T-helper 2 cell treated with Interferon-gamma antibody and Interleukin-4, amounts not matched to agents 100 ng/mL and 5 ng/mL, for 36 hours (primary cell): ENCODE results near the gene FGD6. TPM values are rescaled to one million over a fixed set of nuclear protein-coding genes. Genes with fewer than 3 reads are reported as not detected.
"Not testable (repeated sequence)": the region's sequence is repeated elsewhere in the genome, so short reads cannot be mapped to it uniquely, and the experiment has no call there.

ENCODE experiments used
- intact Hi-C: fragments of 100-400 bp; cut with micrococcal nuclease; formaldehyde crosslinking; loops from one replicate; pipeline ENCODE4 v1.15.1; 2023
- total RNA-seq: library from RNA; stranded (reverse); gene quantifications from 2 replicates; pipeline ENCODE4 v1.2.3, GENCODE V29; 2022

Gene FGD6
- total RNA-seq, 1 donor from 2014 or later: 0.70 TPM

DNA sequence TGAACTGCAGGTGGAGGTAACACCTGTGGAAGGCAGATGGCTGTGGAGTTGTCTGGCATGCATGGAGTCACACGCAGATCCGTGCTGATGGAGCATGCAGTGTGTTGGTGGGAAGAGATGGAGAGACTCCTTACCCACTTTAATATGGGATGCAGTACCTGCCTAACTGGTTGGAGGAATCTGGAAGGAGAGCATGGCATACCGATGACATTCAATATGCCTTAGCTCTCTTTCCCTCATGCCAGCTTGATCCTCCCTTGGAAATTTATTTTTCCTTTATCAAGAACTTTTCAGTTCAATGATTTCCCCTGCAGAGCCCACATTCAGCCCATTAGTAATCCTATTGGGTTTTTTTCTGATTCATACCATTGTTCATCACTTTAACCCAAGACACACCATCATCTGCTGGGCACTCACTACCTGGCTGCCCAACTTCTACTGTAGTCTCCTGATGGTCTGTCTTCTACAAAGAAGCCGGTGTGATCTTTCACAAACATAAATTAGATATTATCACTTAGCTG is 117.9 kb downstream of the FGD6 start:
- intact Hi-C loops: no loop called here

- intact Hi-C loops: no loop called here
These were observed 120.4 kb downstream of the FGD6 start for GRCh38 chr12:95096852-95097251.

DNA sequence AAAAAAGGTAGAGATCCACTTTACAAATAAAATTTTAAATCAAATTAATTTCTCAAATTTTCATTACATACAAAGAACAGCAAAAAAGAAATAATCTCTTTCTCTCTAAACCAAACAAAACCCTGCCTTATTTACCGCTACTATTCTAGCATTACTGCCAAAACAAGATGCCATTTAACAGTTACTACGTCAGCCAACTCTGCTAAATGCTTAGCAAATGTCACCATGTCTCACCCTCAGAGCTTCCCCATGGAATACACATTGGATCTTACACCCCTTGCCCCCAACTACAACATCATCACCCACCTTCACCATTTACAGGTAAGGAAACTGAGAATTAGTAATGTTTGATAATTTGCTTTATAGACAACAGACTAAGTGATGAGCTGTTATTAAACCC is 120.9 kb downstream of the FGD6 start:
- intact Hi-C loops: no loop called here

- intact Hi-C loops: not testable (repeated sequence)
These were observed 121.4 kb downstream of the FGD6 start for GRCh38 chr12:95095866-95096265.

DNA sequence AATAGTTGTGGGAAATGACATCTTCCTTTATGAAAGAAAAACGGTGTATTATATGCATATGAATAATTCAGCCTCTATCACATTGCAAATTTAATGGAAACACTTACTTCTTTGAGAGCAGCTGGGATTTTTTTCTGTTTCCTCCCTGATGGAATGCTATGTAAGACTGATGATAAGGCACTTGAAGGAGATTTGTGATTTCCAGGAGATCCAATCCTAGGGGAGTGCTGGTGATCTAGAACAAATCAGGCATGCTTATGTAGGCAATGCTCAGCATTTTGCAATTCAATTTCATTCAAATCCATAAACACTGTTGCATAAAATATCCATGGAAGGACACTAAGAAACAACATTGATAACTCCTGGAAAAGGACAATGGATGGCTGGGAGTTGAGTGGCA is 127.8 kb downstream of the FGD6 start:
- intact Hi-C loops: no loop called here

DNA sequence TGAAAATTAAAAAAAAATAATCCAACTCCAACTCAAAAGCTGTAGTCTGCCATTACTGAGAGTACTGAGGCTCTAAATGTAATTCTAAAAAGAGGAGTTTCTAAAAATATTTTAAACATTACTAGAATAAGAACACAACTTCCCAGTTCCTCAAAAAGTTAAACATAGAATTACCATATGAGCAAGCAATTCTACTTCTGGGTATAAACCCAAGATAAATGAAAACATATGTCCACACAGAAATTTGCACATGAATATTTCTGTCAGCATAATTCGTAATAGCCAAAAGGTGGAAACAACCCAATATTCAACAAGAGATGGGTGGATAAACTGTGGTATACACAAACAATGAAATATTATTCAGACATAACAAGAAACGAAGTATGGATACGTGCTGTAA is 128.9 kb downstream of the FGD6 start:
- intact Hi-C loops: no loop called here

DNA sequence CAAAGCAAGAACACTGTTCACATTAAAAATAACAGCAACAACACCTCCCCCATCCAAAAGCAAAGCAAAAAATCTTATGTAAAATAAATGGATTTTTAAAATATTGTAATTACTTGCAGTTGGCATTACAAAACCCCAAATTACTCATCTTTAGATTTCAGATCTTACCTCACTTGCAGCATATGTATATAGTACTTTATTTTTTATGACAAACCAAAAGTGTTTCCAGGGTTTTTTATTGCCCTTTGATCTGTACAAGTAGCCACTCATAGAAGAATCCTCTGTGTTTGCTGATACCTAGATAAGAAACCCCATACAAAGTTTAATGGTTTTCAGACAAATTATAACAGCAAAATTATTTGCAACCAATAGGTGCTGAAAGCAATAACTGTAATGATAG is 131.7 kb downstream of the FGD6 start:
- intact Hi-C loops: no loop called here

GRCh38 chr12:95083938-95084337 is 133.3 kb downstream of the FGD6 start:
- intact Hi-C loops: no loop called here

- intact Hi-C loops: no loop called here
These were observed 133.8 kb downstream of the FGD6 start for GRCh38 chr12:95083471-95083870.

- intact Hi-C loops: no loop called here
These were observed 139.9 kb downstream of the FGD6 start for GRCh38 chr12:95077341-95077740.

DNA sequence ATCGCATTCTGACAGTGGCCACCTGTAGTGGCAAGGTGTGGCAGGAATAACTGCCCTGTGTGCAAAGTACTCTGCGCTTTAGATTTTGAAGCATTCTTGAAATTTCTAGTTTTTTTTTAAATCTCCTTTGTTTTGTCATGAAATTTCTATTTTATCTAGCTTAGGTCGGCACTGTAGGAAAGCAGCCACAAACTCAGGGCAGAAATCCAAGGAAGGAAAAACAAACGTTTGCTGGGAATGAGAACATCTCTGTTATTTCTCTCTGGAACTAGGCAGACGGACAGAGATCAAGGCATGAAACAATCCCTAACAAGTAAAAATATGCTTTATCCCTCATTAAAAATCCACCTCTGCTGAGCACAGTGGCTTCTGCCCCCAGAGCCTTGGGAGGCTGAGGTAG is 142.5 kb downstream of the FGD6 start:
- intact Hi-C loops: loop anchor here (5.0 kb wide), 2 partner anchors 927 to 1397 kb away; partner anchors contain the start of genes CRADD and PLXNC1

DNA sequence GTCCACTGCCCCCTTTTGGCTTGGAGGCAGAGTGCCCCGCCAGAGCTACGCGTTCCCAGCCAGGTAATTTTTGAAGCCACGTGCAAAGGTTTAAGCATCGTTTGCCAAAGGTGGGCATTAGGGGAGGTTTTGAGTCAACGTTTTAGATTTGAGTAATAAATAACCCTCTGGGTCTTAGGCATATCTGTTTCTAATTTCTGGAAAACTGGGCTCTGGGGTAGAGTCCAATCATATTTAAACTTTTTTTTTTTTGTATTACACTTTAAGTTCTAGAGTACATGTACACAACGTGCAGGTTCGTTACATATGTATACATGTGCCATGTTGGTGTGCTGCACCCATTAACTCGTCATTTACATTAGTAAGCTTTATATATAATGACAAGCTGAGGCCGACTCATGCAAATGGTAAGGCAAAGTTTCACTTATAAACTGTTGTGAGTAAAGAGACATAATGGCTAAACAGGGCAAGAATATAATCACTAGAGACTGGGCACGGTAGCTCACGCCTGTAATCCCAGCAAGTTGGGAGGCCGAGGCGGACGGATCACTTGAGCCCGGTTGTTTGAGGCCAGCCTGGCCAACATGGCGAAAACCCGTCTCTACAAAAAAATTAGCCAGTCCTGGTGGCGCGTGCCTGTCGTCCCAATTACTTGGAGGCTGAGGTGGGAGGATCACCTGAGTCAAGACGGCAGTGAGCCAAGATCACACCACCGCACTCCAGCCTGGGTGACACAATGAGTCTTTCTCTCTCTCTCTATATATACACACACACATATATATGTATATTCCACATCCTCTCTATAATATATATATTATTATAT is 143.4 kb downstream of the FGD6 start:
- intact Hi-C loops: loop anchor here (1.0 to 5.0 kb wide), 7 partner anchors 29 to 1397 kb away; partner anchors contain the start of genes CRADD, FGD6, METAP2 and NDUFA12

- intact Hi-C loops: loop anchor here (1.0 to 5.0 kb wide), 7 partner anchors 30 to 1396 kb away; partner anchors contain the start of genes CRADD, FGD6, METAP2 and NDUFA12
These were observed 144.2 kb downstream of the FGD6 start, which contains the start of gene NR2C1 for GRCh38 chr12:95072900-95073697. Gene NR2C1 (minus strand): TSS chr12:95073618. CDS start chr12:95067384, 6,234 bp downstream.

DNA sequence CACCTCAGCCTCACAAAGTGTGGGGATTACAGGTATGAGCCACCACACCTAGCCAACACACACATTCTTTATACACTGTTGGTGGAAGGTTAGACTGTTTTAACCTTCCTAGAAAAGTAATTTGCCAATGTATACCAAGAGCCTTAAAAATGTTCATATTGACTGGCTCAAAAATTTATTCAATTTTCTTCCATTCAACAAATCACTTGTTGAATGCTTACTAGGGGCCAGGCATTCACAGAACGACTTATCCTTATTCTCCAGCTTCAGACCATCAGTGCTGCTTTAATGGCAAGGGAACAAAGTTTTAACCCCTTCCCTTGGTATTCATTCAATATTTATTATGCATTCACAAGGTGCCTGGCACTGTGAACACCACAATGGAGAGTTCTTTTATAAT is 146.9 kb downstream of the FGD6 start:
- intact Hi-C loops: loop anchor here (5.0 kb wide), 2 partner anchors 923 to 1393 kb away; partner anchors contain the start of genes CRADD and PLXNC1

DNA sequence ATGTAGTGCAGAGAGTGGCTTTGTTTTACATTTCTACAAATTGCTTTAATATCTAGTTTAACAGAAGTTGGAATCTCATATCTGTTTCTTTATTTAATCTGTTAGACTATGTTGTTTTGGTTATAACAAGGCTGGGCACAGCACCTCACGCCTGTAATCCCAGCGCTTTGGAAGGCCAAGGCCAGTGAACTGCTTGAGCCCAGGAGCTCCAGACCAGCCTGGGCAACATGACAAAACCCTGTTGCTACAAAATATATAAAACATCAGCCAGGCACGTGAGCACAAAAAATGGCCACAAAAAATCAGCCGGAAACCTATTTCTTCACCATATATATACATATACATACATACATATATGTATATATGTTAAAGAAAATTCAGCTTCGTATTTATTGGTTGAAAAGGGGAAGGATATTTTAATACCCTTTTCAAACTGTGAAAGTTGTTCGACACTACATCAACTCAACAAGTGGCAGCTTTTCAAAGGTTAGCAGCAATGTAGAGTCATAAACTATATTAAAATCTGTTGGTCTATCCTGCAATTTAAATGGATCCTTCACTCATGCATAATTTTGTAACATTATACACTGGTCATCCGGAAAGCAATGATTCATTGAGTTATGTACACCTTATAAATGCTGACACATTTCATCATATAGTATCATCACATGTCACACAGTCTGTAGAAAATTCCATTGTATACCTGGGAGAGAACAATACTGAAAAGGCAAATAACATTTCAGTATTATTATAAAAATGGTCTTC is 151.0 kb downstream of the FGD6 start:
- intact Hi-C loops: no loop called here

GRCh38 chr12:95060951-95061350 is 156.3 kb downstream of the FGD6 start:
- intact Hi-C loops: no loop called here

GRCh38 chr12:95059984-95060383 is 157.3 kb downstream of the FGD6 start:
- intact Hi-C loops: no loop called here

- intact Hi-C loops: no loop called here
These were observed 159.8 kb downstream of the FGD6 start for GRCh38 chr12:95057424-95057823.

GRCh38 chr12:95055057-95055456 is 162.2 kb downstream of the FGD6 start:
- intact Hi-C loops: no loop called here

GRCh38 chr12:95054206-95054605 is 163.1 kb downstream of the FGD6 start:
- intact Hi-C loops: no loop called here

- intact Hi-C loops: no loop called here
These were observed 166.0 kb downstream of the FGD6 start for GRCh38 chr12:95051241-95051640.
